ENCODE measurements around the gene CARF.

DNA sequence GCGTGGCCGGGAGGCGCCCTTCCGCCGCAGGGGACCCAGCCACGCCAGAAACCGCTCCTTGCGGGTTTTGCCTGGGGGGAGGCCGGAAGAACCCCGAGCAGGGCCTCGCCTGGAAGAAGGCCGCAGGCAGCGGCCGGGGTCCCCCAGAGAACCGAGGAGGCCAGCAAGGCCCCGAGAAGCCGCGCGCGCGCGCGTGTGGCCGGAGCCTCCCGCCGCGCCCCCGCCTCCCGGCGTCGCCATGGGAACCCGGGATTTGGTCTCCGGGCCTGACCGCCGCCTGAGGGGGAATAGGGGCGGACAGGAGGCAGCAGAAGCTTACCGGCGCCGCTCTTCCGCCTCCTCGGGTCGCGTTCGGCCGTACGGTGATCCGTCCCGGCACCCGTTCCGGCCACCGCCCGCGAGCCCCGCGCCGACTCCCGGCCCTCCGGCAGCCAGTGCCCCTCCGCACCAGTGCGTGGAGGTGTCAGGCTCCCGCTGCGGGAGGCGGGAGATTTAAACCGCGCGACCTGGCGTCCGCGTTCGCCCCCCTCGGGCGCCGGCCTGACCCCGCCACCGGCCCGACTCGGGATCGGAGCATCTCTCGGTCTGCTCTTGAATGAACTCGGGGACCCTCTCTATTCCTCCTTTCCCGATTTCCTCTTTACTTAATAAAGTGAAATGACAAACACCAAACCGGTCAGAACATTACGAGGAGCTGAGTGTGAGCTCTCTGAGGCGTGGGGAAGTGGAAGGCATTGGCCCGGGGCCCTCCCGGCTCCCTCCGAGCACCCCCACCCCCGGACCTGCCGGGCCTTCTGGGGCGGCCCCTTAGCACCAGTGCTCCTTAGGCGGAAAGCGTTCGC is 40.6 kb upstream of the CARF start, which contains the start of gene ICA1L:
- TF ChIP-seq, protein P1, sequence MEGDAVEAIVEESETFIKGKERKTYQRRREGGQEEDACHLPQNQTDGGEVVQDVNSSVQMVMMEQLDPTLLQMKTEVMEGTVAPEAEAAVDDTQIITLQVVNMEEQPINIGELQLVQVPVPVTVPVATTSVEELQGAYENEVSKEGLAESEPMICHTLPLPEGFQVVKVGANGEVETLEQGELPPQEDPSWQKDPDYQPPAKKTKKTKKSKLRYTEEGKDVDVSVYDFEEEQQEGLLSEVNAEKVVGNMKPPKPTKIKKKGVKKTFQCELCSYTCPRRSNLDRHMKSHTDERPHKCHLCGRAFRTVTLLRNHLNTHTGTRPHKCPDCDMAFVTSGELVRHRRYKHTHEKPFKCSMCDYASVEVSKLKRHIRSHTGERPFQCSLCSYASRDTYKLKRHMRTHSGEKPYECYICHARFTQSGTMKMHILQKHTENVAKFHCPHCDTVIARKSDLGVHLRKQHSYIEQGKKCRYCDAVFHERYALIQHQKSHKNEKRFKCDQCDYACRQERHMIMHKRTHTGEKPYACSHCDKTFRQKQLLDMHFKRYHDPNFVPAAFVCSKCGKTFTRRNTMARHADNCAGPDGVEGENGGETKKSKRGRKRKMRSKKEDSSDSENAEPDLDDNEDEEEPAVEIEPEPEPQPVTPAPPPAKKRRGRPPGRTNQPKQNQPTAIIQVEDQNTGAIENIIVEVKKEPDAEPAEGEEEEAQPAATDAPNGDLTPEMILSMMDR (IDR thresholded peaks at IDR 0.05; ENCODE audit: poor library complexity): no peak
- no peak for TF ChIP-seq EZH2 (IDR thresholded peaks at IDR 0.05; ENCODE audit: borderline replicate concordance)
